Cerebellar cortex (tissue), 1 donor: ENCODE results near the gene DNAAF5.
"Not testable (repeated sequence)": the region's sequence is repeated elsewhere in the genome, so short reads cannot be mapped to it uniquely, and the experiment has no call there.

Source experiments
- DNase-seq: peaks from one replicate; pipeline ENCODE4 v3.0.0-alpha.2; 2015; ENCODE audit warnings: low spot score

The DNAAF5 gene

GRCh38 chr7:730501-731439, 4.3 kb downstream of the DNAAF5 start:
- DNase-seq: no peak

GRCh38 chr7:731440-732085, 5.1 kb downstream of the DNAAF5 start:
- no peak for DNase-seq

GRCh38 chr7:732094-732541, 5.6 kb downstream of the DNAAF5 start:
- peak; percentile 75 for DNase-seq

GRCh38 chr7:732556-732955, 6.1 kb downstream of the DNAAF5 start:
- DNase-seq: no peak

- DNase-seq: no peak
These were observed 7.7 kb downstream of the DNAAF5 start for GRCh38 chr7:734214-734613.

- DNase-seq: no peak
These were observed 8.3 kb downstream of the DNAAF5 start for GRCh38 chr7:734808-735207.

- DNase-seq: no peak
These were observed 11.7 kb downstream of the DNAAF5 start for GRCh38 chr7:738241-738640.

GRCh38 chr7:738723-739454, 12.4 kb downstream of the DNAAF5 start:
- peak; percentile 86 for DNase-seq

GRCh38 chr7:739455-739982, 13.0 kb downstream of the DNAAF5 start:
- no peak for DNase-seq

- DNase-seq: no peak
These were observed 13.8 kb downstream of the DNAAF5 start for GRCh38 chr7:739983-740942.

GRCh38 chr7:741191-741671, 14.7 kb downstream of the DNAAF5 start:
- DNase-seq: no peak

- DNase-seq: no peak
These were observed 15.4 kb downstream of the DNAAF5 start for GRCh38 chr7:741850-742249.

GRCh38 chr7:742791-743190, 16.3 kb downstream of the DNAAF5 start:
- DNase-seq: no peak

GRCh38 chr7:743341-744127, 17.0 kb downstream of the DNAAF5 start:
- not testable (repeated sequence) for DNase-seq

GRCh38 chr7:744128-744520, 17.6 kb downstream of the DNAAF5 start:
- DNase-seq: not testable (repeated sequence)

GRCh38 chr7:744854-745430, 18.4 kb downstream of the DNAAF5 start:
- no peak for DNase-seq

- DNase-seq: no peak
These were observed 19.1 kb downstream of the DNAAF5 start for GRCh38 chr7:745431-746154.

- peak; percentile 81 for DNase-seq
These were observed 19.9 kb downstream of the DNAAF5 start for GRCh38 chr7:746155-747061.
